ENCODE data around the gene MRNIP.

The MRNIP gene

DNA sequence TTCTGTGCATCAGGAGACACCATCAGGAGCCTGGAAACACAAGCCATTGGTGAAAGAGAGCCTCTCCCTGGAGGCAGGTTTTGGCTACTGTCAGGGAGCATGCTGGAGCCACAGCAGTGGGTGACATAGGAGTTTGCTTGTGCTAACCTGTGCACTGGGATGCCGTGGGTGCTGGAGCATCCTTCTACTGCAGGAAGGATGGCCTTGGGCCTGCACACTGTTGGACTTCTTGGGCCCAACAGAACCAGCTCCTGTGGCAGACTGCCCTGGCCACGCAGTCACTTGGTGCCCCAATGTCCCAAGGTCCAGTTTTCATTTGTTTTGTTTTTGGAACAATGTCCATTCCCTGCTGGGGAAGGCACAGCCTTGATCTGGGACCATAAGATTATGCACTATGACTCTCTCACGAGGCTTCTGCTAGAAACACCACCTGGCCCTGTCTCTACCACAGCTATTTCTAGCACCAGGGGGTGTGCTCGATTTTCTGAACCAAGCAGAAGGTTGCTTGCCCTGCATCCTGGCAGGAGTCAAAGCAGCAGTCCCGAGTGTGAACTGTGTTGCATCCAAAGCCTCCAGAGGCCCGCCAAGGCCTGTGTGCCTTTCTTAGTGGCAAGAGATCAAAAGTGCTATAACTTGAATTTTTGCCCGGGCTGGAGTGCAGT, 70.3 kb downstream of the MRNIP start:
- DNase-seq, result no peak

Data from inflammatory macrophage (primary cell).